GM23338 (cell line): Measurements from ENCODE around the gene OLFML2B.

Experiments used
- EZH2 ChIP-seq: fragments of 200-600 bp; sonication (generic); IDR thresholded peaks from one replicate; pipeline ENCODE4 v1.8.0; 2017; ENCODE audit warnings: antibody characterized with exemption, mild to moderate bottlenecking, low read depth; ENCODE audit not compliant: unreplicated experiment
- EZH2phosphoT487 ChIP-seq: fragments of 200-600 bp; sonication (generic); IDR thresholded peaks from one replicate; pipeline ENCODE4 v1.8.1; 2018; ENCODE audit warnings: antibody characterized with exemption; ENCODE audit not compliant: unreplicated experiment
- JUNB ChIP-seq: IDR thresholded peaks from one replicate; pipeline ENCODE4 v1.6.1; 2016; ENCODE audit warnings: antibody characterized with exemption; ENCODE audit not compliant: unreplicated experiment
- NANOG ChIP-seq: IDR thresholded peaks from 2 replicates; pipeline ENCODE4 v1.6.1; 2016; ENCODE audit warnings: antibody characterized with exemption, borderline replicate concordance
- POLR2AphosphoS5 ChIP-seq: IDR thresholded peaks from 2 replicates; pipeline ENCODE4 v1.6.1; 2016; ENCODE audit warnings: antibody characterized with exemption, low read depth
- TF ChIP-seq, protein P1 (sequence below): IDR thresholded peaks from one replicate; pipeline ENCODE4 v1.6.1; 2018; ENCODE audit warnings: antibody characterized with exemption; ENCODE audit not compliant: unreplicated experiment
- TF ChIP-seq, protein P2 (sequence below), 2 experiments: fragments of 200-600 bp in 1 of 2; sonication (generic) in 1 of 2; conservative IDR thresholded peaks; 2 replicates each; pipeline versions ENCODE4 v1.5.1 to v1.6.1; 2016 to 2017; ENCODE audit warnings: antibody characterized with exemption in 2 of 2, low read depth in 2 of 2, mild to moderate bottlenecking in 2 of 2, moderate library complexity in 1 of 2
- TF ChIP-seq, protein P3 (sequence below): IDR thresholded peaks from 2 replicates; pipeline ENCODE4 v1.6.1; 2016; ENCODE audit warnings: antibody characterized with exemption
- TF ChIP-seq, protein P4 (sequence below): fragments of 250-450 bp; sonication (Bioruptor Pico); IDR thresholded peaks from 2 replicates; pipeline ENCODE4 v1.5.0; 2020; ENCODE audit warnings: mild to moderate bottlenecking, moderate library complexity

DNA sequence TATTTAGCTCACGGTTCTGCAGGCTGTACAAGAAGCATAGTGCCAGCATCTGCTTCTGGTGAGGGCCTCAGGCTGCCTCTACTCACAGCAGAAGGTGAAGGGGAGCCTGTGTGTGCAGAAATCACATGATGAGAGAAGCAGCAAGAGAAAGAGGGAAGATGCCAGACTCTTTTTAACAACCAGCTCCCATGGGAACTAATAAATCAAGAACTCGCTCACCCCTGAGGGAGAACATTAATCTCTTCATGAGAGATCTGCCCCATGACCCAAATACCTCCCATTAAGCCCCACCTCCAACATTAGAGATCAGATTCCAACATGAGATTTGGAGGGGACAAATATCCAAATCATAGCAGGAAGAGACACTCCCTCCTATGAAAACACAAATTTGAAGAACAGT lies 74.1 kb downstream of the OLFML2B start:
- TF ChIP-seq, protein P1, sequence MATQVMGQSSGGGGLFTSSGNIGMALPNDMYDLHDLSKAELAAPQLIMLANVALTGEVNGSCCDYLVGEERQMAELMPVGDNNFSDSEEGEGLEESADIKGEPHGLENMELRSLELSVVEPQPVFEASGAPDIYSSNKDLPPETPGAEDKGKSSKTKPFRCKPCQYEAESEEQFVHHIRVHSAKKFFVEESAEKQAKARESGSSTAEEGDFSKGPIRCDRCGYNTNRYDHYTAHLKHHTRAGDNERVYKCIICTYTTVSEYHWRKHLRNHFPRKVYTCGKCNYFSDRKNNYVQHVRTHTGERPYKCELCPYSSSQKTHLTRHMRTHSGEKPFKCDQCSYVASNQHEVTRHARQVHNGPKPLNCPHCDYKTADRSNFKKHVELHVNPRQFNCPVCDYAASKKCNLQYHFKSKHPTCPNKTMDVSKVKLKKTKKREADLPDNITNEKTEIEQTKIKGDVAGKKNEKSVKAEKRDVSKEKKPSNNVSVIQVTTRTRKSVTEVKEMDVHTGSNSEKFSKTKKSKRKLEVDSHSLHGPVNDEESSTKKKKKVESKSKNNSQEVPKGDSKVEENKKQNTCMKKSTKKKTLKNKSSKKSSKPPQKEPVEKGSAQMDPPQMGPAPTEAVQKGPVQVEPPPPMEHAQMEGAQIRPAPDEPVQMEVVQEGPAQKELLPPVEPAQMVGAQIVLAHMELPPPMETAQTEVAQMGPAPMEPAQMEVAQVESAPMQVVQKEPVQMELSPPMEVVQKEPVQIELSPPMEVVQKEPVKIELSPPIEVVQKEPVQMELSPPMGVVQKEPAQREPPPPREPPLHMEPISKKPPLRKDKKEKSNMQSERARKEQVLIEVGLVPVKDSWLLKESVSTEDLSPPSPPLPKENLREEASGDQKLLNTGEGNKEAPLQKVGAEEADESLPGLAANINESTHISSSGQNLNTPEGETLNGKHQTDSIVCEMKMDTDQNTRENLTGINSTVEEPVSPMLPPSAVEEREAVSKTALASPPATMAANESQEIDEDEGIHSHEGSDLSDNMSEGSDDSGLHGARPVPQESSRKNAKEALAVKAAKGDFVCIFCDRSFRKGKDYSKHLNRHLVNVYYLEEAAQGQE, result no peak
- TF ChIP-seq POLR2AphosphoS5 (no peak), EZH2phosphoT487 (no peak), EZH2 (no peak), NANOG (no peak), JUNB (no peak)
- TF ChIP-seq, protein P2, sequence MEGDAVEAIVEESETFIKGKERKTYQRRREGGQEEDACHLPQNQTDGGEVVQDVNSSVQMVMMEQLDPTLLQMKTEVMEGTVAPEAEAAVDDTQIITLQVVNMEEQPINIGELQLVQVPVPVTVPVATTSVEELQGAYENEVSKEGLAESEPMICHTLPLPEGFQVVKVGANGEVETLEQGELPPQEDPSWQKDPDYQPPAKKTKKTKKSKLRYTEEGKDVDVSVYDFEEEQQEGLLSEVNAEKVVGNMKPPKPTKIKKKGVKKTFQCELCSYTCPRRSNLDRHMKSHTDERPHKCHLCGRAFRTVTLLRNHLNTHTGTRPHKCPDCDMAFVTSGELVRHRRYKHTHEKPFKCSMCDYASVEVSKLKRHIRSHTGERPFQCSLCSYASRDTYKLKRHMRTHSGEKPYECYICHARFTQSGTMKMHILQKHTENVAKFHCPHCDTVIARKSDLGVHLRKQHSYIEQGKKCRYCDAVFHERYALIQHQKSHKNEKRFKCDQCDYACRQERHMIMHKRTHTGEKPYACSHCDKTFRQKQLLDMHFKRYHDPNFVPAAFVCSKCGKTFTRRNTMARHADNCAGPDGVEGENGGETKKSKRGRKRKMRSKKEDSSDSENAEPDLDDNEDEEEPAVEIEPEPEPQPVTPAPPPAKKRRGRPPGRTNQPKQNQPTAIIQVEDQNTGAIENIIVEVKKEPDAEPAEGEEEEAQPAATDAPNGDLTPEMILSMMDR (conservative IDR thresholded peaks at IDR 0.05; ENCODE audit: low read depth in 2 of 2), result no peak
- TF ChIP-seq, protein P3, sequence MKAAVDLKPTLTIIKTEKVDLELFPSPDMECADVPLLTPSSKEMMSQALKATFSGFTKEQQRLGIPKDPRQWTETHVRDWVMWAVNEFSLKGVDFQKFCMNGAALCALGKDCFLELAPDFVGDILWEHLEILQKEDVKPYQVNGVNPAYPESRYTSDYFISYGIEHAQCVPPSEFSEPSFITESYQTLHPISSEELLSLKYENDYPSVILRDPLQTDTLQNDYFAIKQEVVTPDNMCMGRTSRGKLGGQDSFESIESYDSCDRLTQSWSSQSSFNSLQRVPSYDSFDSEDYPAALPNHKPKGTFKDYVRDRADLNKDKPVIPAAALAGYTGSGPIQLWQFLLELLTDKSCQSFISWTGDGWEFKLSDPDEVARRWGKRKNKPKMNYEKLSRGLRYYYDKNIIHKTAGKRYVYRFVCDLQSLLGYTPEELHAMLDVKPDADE, result no peak
- TF ChIP-seq, protein P4, sequence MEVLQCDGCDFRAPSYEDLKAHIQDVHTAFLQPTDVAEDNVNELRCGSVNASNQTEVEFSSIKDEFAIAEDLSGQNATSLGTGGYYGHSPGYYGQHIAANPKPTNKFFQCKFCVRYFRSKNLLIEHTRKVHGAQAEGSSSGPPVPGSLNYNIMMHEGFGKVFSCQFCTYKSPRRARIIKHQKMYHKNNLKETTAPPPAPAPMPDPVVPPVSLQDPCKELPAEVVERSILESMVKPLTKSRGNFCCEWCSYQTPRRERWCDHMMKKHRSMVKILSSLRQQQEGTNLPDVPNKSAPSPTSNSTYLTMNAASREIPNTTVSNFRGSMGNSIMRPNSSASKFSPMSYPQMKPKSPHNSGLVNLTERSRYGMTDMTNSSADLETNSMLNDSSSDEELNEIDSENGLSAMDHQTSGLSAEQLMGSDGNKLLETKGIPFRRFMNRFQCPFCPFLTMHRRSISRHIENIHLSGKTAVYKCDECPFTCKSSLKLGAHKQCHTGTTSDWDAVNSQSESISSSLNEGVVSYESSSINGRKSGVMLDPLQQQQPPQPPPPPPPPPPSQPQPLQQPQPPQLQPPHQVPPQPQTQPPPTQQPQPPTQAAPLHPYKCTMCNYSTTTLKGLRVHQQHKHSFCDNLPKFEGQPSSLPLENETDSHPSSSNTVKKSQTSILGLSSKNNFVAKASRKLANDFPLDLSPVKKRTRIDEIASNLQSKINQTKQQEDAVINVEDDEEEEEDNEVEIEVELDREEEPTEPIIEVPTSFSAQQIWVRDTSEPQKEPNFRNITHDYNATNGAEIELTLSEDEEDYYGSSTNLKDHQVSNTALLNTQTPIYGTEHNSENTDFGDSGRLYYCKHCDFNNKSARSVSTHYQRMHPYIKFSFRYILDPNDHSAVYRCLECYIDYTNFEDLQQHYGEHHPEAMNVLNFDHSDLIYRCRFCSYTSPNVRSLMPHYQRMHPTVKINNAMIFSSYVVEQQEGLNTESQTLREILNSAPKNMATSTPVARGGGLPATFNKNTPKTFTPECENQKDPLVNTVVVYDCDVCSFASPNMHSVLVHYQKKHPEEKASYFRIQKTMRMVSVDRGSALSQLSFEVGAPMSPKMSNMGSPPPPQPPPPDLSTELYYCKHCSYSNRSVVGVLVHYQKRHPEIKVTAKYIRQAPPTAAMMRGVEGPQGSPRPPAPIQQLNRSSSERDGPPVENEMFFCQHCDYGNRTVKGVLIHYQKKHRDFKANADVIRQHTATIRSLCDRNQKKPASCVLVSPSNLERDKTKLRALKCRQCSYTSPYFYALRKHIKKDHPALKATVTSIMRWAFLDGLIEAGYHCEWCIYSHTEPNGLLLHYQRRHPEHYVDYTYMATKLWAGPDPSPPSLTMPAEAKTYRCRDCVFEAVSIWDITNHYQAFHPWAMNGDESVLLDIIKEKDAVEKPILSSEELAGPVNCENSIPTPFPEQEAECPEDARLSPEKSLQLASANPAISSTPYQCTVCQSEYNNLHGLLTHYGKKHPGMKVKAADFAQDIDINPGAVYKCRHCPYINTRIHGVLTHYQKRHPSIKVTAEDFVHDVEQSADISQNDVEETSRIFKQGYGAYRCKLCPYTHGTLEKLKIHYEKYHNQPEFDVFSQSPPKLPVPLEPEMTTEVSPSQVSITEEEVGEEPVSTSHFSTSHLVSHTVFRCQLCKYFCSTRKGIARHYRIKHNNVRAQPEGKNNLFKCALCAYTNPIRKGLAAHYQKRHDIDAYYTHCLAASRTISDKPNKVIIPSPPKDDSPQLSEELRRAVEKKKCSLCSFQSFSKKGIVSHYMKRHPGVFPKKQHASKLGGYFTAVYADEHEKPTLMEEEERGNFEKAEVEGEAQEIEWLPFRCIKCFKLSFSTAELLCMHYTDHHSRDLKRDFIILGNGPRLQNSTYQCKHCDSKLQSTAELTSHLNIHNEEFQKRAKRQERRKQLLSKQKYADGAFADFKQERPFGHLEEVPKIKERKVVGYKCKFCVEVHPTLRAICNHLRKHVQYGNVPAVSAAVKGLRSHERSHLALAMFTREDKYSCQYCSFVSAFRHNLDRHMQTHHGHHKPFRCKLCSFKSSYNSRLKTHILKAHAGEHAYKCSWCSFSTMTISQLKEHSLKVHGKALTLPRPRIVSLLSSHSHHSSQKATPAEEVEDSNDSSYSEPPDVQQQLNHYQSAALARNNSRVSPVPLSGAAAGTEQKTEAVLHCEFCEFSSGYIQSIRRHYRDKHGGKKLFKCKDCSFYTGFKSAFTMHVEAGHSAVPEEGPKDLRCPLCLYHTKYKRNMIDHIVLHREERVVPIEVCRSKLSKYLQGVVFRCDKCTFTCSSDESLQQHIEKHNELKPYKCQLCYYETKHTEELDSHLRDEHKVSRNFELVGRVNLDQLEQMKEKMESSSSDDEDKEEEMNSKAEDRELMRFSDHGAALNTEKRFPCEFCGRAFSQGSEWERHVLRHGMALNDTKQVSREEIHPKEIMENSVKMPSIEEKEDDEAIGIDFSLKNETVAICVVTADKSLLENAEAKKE (CRISPR knock-in tag), result no peak
